Activated CD8-positive, alpha-beta T cell treated with anti-CD3 and anti-CD28 coated beads, Interleukin-2, amount 10 ng/mL, durations not matched to agents 7 days and 5 days (primary cell): ENCODE data around the gene SGCE. TPM values are rescaled to one million over a fixed set of nuclear protein-coding genes. Genes with fewer than 3 reads are reported as not detected.
A peak's percentile ranks its signal among the peaks of the same experiment; 100 is the strongest.
"Not testable (repeated sequence)": the region's sequence is repeated elsewhere in the genome, so short reads cannot be mapped to it uniquely, and the experiment has no call there.

Experiments
- ATAC-seq: fragments of 150-1000 bp; cut with Tn5 transposase; one replicate; pipeline ENCODE4 v1.10.0; 2021; ENCODE audit warnings: moderate library complexity
- CTCF ChIA-PET: fragments of 350-600 bp; sonication (Branson Sonifier 250); formaldehyde crosslinking; loops from one replicate; lab custom pipeline; 2021; ENCODE audit warnings: antibody characterized with exemption; lab: Charles Lee
- POLR2A ChIA-PET: fragments of 350-600 bp; sonication (Branson Sonifier 250); formaldehyde crosslinking; loops from one replicate; lab custom pipeline; 2021; ENCODE audit warnings: antibody characterized with exemption; lab: Charles Lee
- DNase-seq: peaks from one replicate; pipeline ENCODE4 v3.0.0-alpha.2; 2020
- H3K27ac Mint-ChIP-seq: one replicate; pipeline ENCODE4 v1.8.0; 2021; ENCODE audit warnings: mild to moderate bottlenecking, mixed read lengths
- H3K27me3 Mint-ChIP-seq: one replicate; pipeline ENCODE4 v1.8.0; 2021; ENCODE audit warnings: low read depth, mixed read lengths
- H3K36me3 Mint-ChIP-seq: one replicate; pipeline ENCODE4 v1.8.0; 2021; ENCODE audit warnings: low read depth, mixed read lengths
- H3K4me1 Mint-ChIP-seq: one replicate; pipeline ENCODE4 v1.8.0; 2021; ENCODE audit warnings: low read depth, mixed read lengths
- H3K4me3 Mint-ChIP-seq: one replicate; pipeline ENCODE4 v1.8.0; 2021; ENCODE audit warnings: mild to moderate bottlenecking, mixed read lengths
- H3K9me3 Mint-ChIP-seq: one replicate; pipeline ENCODE4 v1.8.0; 2022; ENCODE audit warnings: mixed read lengths; ENCODE audit not compliant: insufficient read depth
- total RNA-seq, 2 experiments: library from RNA; stranded (reverse); gene quantifications; one replicate each; pipeline ENCODE4 v1.2.3, GENCODE V29; 2021

Gene SGCE, protein sequence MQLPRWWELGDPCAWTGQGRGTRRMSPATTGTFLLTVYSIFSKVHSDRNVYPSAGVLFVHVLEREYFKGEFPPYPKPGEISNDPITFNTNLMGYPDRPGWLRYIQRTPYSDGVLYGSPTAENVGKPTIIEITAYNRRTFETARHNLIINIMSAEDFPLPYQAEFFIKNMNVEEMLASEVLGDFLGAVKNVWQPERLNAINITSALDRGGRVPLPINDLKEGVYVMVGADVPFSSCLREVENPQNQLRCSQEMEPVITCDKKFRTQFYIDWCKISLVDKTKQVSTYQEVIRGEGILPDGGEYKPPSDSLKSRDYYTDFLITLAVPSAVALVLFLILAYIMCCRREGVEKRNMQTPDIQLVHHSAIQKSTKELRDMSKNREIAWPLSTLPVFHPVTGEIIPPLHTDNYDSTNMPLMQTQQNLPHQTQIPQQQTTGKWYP
- not detected for total RNA-seq

DNA sequence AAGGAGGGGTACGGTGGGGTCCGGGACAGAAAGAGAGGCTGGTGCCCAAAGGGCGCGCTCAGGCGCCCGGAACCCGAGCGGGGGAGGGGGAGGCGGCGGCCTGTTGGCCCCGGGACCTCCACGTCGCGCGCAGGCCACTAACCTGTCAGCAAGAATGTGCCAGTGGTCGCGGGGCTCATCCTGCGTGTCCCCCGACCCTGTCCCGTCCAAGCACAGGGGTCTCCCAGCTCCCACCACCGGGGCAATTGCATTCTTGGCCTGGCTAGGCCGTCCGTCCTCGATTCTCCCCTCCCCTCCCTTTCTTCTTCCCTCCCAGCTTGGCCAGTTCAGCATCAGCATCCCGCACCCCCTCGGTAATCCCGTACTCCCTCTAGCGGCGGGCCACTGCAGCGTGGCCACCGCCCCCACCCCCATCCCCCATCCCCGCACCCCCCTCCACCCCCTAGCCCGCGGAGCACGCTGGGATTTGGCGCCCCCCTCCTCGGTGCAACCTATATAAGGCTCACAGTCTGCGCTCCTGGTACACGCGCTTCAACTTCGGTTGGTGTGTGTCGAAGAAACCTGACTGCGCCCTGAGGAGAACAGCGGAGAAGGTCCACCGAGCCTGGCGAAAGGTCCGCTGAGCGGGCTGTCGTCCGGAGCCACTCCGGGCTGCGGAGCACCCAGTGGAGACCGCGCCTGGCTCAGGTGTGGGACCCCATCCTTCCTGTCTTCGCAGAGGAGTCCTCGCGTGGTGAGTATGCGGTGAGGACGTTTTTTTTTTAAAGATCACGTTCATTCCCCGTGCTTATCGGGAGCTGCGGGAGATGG lies at the start of gene SGCE:
TSS of gene SGCE (minus strand) at position 286 of the 810 bp plus-strand sequence. CDS start at position 251, 35 bp downstream.
- H3K27me3 Mint-ChIP-seq = peaks cover 26% of the 10 kb centered on the region
- peaks cover 21% of the 10 kb centered on the region for H3K4me1 Mint-ChIP-seq
- peak within 1 kb of the TSS; percentile 73 for H3K4me3 Mint-ChIP-seq
- POLR2A ChIA-PET = no interaction called here
- H3K9me3 Mint-ChIP-seq = no peaks in the 10 kb centered on the region
- ATAC-seq (no peak), DNase-seq (peak; percentile 45)
- no peaks in the 10 kb centered on the region for H3K36me3 Mint-ChIP-seq
- CTCF ChIA-PET = interaction anchor here (0.9 to 3.1 kb wide), 2 partner anchors 136 to 206 kb away, joined by 3 to 19 read pairs; no protein-coding TSS in a partner anchor
- H3K27ac Mint-ChIP-seq = no peak within 1 kb of the TSS

DNA sequence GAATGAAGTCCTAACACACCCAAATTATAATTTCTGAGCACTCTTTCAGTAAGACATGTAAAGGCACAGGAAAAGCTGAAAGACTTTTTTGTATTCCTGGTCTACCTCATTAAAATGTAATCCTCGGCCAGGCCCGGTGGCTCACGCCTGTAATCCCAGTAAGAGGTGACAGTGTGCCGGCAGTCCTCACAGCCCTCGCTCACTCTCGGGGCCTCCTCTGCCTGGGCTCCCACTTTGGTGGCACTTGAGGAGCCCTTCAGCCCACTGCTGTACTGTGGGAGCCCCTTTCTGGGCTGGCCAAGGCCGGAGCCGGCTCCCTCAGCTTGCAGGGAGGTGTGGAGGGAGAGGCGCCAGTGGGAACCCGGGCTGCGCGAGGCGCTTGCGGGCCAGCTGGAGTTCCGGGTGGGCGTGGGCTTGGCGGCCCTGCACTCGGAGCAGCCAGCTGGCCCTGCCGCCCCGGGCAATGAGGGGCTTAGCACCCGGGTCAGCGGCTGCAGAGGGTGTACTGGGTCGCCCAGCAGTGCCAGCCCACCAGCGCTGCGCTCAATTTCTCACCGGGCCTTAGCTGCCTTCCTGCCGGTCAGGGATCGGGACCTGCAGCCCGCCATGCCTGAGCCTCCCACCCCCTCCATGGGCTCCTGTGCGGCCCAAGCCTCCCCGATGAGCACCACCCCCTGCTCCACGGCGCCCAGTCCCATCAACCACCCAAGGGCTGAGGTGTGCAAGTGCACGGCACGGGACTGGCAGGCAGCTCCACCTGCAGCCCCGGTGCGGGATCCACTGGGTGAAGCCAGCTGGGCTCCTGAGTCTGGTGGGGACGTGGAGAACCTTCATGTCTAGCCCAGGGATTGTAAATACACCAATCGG lies 49.5 kb upstream of the SGCE start:
- H3K27me3 Mint-ChIP-seq, CTCF ChIA-PET, H3K4me3 Mint-ChIP-seq, H3K9me3 Mint-ChIP-seq, H3K27ac Mint-ChIP-seq, DNase-seq, H3K36me3 Mint-ChIP-seq, H3K4me1 Mint-ChIP-seq, POLR2A ChIA-PET, ATAC-seq: not testable (repeated sequence)

GRCh38 chr7:94701555-94701973 lies 45.6 kb upstream of the SGCE start:
- Mint-ChIP-seq H3K27me3 (no peaks in the 10 kb centered on the region), H3K27ac (no peak overlapping the region), H3K36me3 (no peaks in the 10 kb centered on the region), H3K4me3 (no peak overlapping the region), H3K4me1 (no peaks in the 10 kb centered on the region), H3K9me3 (no peaks in the 10 kb centered on the region)
- no peak for ATAC-seq
- ChIA-PET CTCF (no interaction called here), POLR2A (no interaction called here)
- DNase-seq = no peak

DNA sequence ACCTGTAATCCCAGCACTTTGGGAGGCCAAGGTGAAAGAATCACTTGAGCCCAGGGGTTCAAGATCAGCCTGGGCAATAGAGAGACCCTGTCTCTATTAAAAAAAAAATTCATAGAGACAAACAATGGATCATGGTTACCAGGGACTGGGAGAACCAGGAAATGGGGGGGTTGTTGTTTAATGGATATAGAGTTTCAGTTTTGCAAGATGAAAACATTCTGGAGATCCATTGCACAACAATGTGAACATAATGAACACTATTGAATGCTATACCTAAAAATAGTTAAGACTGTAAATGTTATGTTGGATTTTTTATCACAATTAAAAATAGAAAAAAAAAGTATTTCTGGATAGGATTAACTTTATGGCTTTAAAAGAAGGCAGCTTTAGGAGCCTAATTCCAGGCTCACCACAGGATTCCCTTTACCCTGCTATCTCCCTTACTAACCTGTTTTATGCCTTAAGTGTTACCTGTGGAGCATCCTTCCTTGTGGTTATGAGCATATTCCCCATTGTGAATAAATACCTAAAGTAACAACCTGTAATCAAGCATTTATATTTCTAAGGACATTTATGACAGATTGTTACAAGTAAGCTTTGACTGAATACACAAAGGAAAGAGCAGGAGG lies 45.1 kb upstream of the SGCE start:
- no peaks in the 10 kb centered on the region for H3K36me3 Mint-ChIP-seq
- POLR2A ChIA-PET = no interaction called here
- ATAC-seq = no peak

DNA sequence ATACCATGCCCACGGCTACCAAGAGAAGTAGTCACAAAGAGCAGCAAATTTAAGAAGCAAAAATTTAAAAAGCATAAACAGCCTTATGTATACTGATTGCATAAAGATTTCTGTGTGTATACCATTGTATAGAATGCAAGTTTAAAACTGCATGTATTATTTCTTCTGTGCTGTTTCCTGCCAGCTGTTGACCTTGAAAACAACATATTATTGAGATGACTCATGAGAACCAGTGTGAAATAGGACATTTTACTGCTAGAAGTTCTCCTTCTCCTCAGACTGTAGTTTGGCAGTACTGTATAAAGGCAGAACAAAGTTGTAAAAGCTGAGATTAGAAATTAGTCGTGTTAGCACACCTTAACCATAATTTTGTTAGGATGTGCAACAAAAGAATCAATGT lies 42.3 kb upstream of the SGCE start:
- CTCF ChIA-PET = no interaction called here
- H3K27ac Mint-ChIP-seq = no peak overlapping the region
- H3K4me1 Mint-ChIP-seq = no peaks in the 10 kb centered on the region
- POLR2A ChIA-PET = no interaction called here
- no peak overlapping the region for H3K4me3 Mint-ChIP-seq
- no peaks in the 10 kb centered on the region for H3K27me3 Mint-ChIP-seq
- no peaks in the 10 kb centered on the region for H3K9me3 Mint-ChIP-seq
- ATAC-seq = no peak
- no peak for DNase-seq
- H3K36me3 Mint-ChIP-seq = no peaks in the 10 kb centered on the region

More for the DNA sequence above, 45.1 kb upstream of the SGCE start:
- no peaks in the 10 kb centered on the region for H3K27me3 Mint-ChIP-seq
- CTCF ChIA-PET = interaction anchor here (0.5 kb wide), 1 partner anchor 560 kb away, joined by 3 read pairs; no protein-coding TSS in a partner anchor
- no peak overlapping the region for H3K4me3 Mint-ChIP-seq
- H3K9me3 Mint-ChIP-seq = no peaks in the 10 kb centered on the region
- DNase-seq = no peak
- no peak overlapping the region for H3K27ac Mint-ChIP-seq
- H3K4me1 Mint-ChIP-seq = no peaks in the 10 kb centered on the region

DNA sequence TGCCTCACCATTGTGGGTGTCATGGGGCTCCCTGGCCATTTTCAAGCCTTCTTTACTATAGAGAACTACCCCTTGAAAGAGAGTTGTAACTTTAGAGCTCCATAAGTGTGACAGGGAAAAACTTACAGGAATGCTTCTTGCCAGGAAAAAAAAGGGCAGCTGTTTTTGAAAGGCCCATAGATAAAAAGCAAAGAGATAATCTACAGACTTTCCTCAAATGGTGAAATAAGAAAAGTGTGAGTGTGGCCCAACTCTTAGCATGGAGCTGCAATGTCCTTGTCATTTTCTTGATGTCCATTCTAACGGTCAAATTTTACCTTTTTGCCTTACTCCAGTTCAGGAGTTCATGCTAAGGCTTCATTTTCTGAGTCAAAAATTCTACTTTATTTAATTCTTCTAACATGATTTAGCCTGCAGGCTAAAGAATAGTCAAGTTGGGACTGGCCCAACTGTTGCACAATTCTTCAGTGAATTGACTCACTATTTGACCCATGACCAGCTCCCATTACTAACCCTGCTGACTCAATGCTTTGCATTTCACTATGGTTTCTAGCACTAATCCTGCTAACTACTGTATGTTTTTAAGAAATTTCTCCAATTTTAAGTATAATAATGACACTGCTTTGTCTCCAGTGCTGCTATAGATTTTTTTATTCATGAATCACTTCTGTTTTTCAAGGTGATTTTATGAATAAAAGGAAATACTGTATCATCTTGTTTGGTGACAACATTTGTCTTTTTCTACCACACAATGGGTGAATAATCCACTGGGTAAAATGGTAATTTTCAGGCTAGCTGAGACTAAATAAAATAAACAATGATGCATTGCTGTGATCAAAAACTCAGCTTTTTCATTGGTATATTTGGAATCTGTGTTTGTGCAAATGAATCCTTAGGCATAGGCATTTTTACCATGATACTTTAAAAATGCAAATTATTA lies 41.4 kb upstream of the SGCE start:
- no peak overlapping the region for H3K4me3 Mint-ChIP-seq
- DNase-seq (no peak), ATAC-seq (no peak)
- H3K27ac Mint-ChIP-seq = no peak overlapping the region
- H3K4me1 Mint-ChIP-seq = no peaks in the 10 kb centered on the region
- no peaks in the 10 kb centered on the region for H3K9me3 Mint-ChIP-seq
- no peaks in the 10 kb centered on the region for H3K36me3 Mint-ChIP-seq
- ChIA-PET POLR2A (no interaction called here), CTCF (no interaction called here)
- no peaks in the 10 kb centered on the region for H3K27me3 Mint-ChIP-seq

DNA sequence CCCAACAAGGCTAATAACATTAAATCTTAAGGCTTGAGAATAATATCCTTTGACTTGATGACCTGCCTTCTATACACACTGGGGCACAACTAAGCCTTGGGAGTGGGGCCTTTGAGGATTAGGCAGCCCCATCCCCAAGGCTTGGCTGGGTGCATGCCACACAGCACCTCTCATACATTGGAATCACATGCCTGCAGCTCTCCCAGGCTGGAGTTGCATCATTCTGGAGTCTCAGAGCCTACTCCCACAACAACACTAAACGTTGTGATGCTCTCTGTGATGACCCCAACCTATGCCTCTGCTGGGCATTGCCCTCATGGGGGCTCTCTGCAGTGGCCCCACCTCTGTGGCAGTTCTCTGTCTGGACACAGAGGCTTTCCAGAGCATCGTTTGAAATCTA lies 31.9 kb upstream of the SGCE start:
- H3K4me1 Mint-ChIP-seq = no peaks in the 10 kb centered on the region
- no peak for ATAC-seq
- H3K27ac Mint-ChIP-seq = no peak overlapping the region
- no peaks in the 10 kb centered on the region for H3K27me3 Mint-ChIP-seq
- POLR2A ChIA-PET = no interaction called here
- no peaks in the 10 kb centered on the region for H3K9me3 Mint-ChIP-seq
- CTCF ChIA-PET = no interaction called here
- no peak for DNase-seq
- H3K4me3 Mint-ChIP-seq = no peak overlapping the region
- H3K36me3 Mint-ChIP-seq = no peaks in the 10 kb centered on the region

DNA sequence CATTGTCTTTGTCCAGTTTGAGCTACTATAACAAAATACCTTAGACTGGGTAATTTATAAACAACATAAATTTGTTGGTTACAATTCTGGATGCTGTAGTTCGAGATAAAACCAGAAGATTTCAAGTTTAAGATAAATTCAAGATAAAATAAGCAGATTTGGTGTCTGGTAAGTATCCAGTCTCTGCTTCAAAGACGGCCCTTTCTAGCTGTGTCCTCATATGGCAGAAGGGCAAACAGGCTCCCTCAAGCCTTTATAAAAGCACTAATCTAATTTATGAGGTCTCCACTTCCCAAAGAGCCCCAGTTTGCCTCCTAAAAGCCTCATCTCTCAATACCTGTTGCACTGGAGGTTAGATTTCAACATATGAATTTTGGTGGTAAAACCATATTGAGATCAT lies 31.1 kb upstream of the SGCE start:
- no peaks in the 10 kb centered on the region for H3K27me3 Mint-ChIP-seq
- H3K27ac Mint-ChIP-seq = no peak overlapping the region
- no peaks in the 10 kb centered on the region for H3K4me1 Mint-ChIP-seq
- H3K4me3 Mint-ChIP-seq = no peak overlapping the region
- DNase-seq (no peak), ATAC-seq (no peak)
- H3K9me3 Mint-ChIP-seq = no peaks in the 10 kb centered on the region
- ChIA-PET POLR2A (no interaction called here), CTCF (no interaction called here)
- H3K36me3 Mint-ChIP-seq = no peaks in the 10 kb centered on the region

- H3K27ac Mint-ChIP-seq = no peak overlapping the region
- ATAC-seq (no peak), DNase-seq (no peak)
- CTCF ChIA-PET = interaction anchor here (0.6 kb wide), 1 partner anchor 517 kb away, joined by 3 read pairs; no protein-coding TSS in a partner anchor
- H3K36me3 Mint-ChIP-seq = no peaks in the 10 kb centered on the region
- H3K4me3 Mint-ChIP-seq = no peak overlapping the region
- POLR2A ChIA-PET = no interaction called here
- H3K27me3 Mint-ChIP-seq = peaks cover 2% of the 10 kb centered on the region
- H3K9me3 Mint-ChIP-seq = no peaks in the 10 kb centered on the region
- H3K4me1 Mint-ChIP-seq = no peaks in the 10 kb centered on the region
Measured at GRCh38 chr7:94683066-94683465, 27.1 kb upstream of the SGCE start.

GRCh38 chr7:94679358-94679757 lies 23.4 kb upstream of the SGCE start:
- Mint-ChIP-seq H3K4me3 (no peak overlapping the region), H3K27me3 (peaks cover 2% of the 10 kb centered on the region), H3K36me3 (no peaks in the 10 kb centered on the region), H3K27ac (no peak overlapping the region), H3K4me1 (no peaks in the 10 kb centered on the region), H3K9me3 (no peaks in the 10 kb centered on the region)
- POLR2A ChIA-PET = no interaction called here
- DNase-seq (no peak), ATAC-seq (no peak)
- CTCF ChIA-PET = no interaction called here
